Mucosa of descending colon (tissue), 3 donors: Measurements from ENCODE around the gene TGFB3. TPM values are rescaled to one million over a fixed set of nuclear protein-coding genes. Genes with fewer than 3 reads are reported as not detected.

Source experiments
- ATAC-seq: fragments of 200-7000 bp; cut with Tn5 transposase; one replicate; pipeline ENCODE4 v1.9.1; 2020; ENCODE audit warnings: mild to moderate bottlenecking, moderate library complexity
- DNase-seq, 3 donors: peaks; one replicate each; pipeline ENCODE4 v3.0.0-alpha.2; 2020
- H3K36me3 ChIP-seq: fragments of 200-600 bp; one replicate; pipeline ENCODE4 v1.8.0; 2021; ENCODE audit warnings: low read depth, mild to moderate bottlenecking
- H3K4me1 ChIP-seq: fragments of 200-600 bp; one replicate; pipeline ENCODE4 v1.8.0; 2021; ENCODE audit warnings: low read depth, mild to moderate bottlenecking
- H3K4me3 ChIP-seq: fragments of 200-600 bp; one replicate; pipeline ENCODE4 v1.8.0; 2021; ENCODE audit warnings: mild to moderate bottlenecking
- H3K9me3 ChIP-seq: fragments of 200-600 bp; one replicate; pipeline ENCODE4 v1.8.0; 2021; ENCODE audit warnings: mild to moderate bottlenecking
- CTCF ChIP-seq: fragments of 200-600 bp; IDR thresholded peaks from one replicate; pipeline ENCODE4 v1.8.0; 2022; ENCODE audit warnings: antibody characterized with exemption, mild to moderate bottlenecking
- intact Hi-C, 2 donors: fragments of 100-400 bp; cut with DNase I in 1 of 2; cut with micrococcal nuclease in 1 of 2; formaldehyde crosslinking; loops; one replicate each; pipeline versions ENCODE4 v1.11.0 to v1.11.1; 2022; cut with DNase I, micrococcal nuclease
- total RNA-seq, 3 donors: library from RNA; stranded (reverse); fragmentation: NEBNext Ultra II Directional in 2 of 3; extraction: Animal tissue kit (Norgen Biotek cat#: 25700) in 2 of 3; gene quantifications; one replicate each; pipeline versions ENCODE4 v1.2.1 to v1.2.4, GENCODE V29; 2021 to 2023
- donor health status: DM: no; HTN: no; CAD: no; lungs with moderate emphysema.
- donor health status: DM: no; HTN: no; CAD: no.
- donor health status: DM: no; HTN: yes; CAD: no.

TGFB3 gene
- total RNA-seq, 3 donors from 2014 or later = 5.2 to 13.0 (median 5.7) TPM

GRCh38 chr14:75939200-75939599 is 42.6 kb downstream of the TGFB3 start:
- no peaks in the 10 kb centered on the region for H3K4me1 ChIP-seq
- no peaks in the 10 kb centered on the region for H3K36me3 ChIP-seq
- H3K4me3 ChIP-seq = no peak overlapping the region
- ATAC-seq (no peak), DNase-seq (no peak)
- intact Hi-C loops = no loop called here
- H3K9me3 ChIP-seq = no peaks in the 10 kb centered on the region
- no peak for TF ChIP-seq CTCF

- no peaks in the 10 kb centered on the region for H3K36me3 ChIP-seq
Measured at GRCh38 chr14:75934998-75935628, 46.7 kb downstream of the TGFB3 start.

GRCh38 chr14:75933712-75934296 is 48.0 kb downstream of the TGFB3 start:
- no peak for DNase-seq
- Histone ChIP-seq H3K36me3 (no peaks in the 10 kb centered on the region), H3K4me3 (no peak overlapping the region), H3K9me3 (no peaks in the 10 kb centered on the region), H3K4me1 (no peaks in the 10 kb centered on the region)
- ATAC-seq = no peak
- intact Hi-C loops = no loop called here
- no peak for TF ChIP-seq CTCF

More at GRCh38 chr14:75934998-75935628, 46.7 kb downstream of the TGFB3 start:
- TF ChIP-seq CTCF = no peak
- Histone ChIP-seq H3K4me3 (no peak overlapping the region), H3K9me3 (no peaks in the 10 kb centered on the region), H3K4me1 (no peaks in the 10 kb centered on the region)
- DNase-seq (no peak), ATAC-seq (no peak)
- intact Hi-C loops = no loop called here

GRCh38 chr14:75928690-75929181 is 53.1 kb downstream of the TGFB3 start:
- no peak for DNase-seq
- Histone ChIP-seq H3K4me3 (no peak overlapping the region), H3K36me3 (no peaks in the 10 kb centered on the region), H3K9me3 (no peaks in the 10 kb centered on the region), H3K4me1 (no peaks in the 10 kb centered on the region)
- intact Hi-C loops = no loop called here
- no peak for TF ChIP-seq CTCF
- ATAC-seq = no peak

- Histone ChIP-seq H3K4me3 (no peak overlapping the region), H3K36me3 (no peaks in the 10 kb centered on the region), H3K9me3 (no peaks in the 10 kb centered on the region), H3K4me1 (no peaks in the 10 kb centered on the region)
- no peak for DNase-seq
- intact Hi-C loops = no loop called here
- TF ChIP-seq CTCF = no peak
- ATAC-seq = no peak
Measured at GRCh38 chr14:75927564-75928087, 54.2 kb downstream of the TGFB3 start.
